Hepatocyte (in vitro differentiated cells): ENCODE data around the gene ERBB4.

Experiments used
- EZH2 ChIP-seq: fragments of 200-600 bp; sonication (generic); IDR thresholded peaks from 2 replicates; pipeline ENCODE4 v1.6.1; 2016; ENCODE audit warnings: antibody characterized with exemption, mild to moderate bottlenecking, borderline replicate concordance
- TF ChIP-seq, protein P1 (sequence below): fragments of 200-600 bp; sonication (generic); IDR thresholded peaks from 2 replicates; pipeline ENCODE4 v1.5.1; 2016; ENCODE audit warnings: antibody characterized with exemption, mild to moderate bottlenecking; ENCODE audit not compliant: poor library complexity

DNA sequence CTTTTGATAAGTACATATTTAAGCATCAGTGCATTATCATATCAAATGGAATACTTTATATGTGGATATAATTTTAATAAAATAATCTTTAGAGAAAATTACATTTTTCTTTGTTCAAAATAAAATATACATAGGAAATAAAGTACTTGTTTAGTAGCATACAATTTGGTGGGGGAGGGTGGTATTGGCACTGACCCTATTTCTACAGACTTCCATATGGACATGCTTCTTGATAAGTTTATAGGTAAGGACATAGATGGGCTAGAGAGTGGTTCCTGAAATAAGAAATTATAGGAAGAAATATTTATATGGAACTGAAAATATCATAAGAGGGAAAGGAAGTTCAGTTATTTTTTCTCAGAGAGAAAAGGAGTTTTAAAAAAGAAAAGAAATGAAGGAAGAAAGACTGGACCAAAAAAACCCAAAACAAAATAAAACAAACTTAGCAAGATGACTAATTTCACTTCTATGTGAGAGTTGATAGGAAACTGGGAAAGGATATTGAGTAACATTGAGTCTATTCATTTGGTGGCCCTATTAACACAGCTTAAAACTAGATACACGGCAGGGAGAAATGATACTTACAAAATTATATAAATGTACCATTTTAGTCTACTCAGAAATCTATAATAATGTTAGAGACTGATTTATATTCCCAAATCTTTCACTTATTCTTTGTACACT lies 505.9 kb downstream of the ERBB4 start:
- TF ChIP-seq, protein P1, sequence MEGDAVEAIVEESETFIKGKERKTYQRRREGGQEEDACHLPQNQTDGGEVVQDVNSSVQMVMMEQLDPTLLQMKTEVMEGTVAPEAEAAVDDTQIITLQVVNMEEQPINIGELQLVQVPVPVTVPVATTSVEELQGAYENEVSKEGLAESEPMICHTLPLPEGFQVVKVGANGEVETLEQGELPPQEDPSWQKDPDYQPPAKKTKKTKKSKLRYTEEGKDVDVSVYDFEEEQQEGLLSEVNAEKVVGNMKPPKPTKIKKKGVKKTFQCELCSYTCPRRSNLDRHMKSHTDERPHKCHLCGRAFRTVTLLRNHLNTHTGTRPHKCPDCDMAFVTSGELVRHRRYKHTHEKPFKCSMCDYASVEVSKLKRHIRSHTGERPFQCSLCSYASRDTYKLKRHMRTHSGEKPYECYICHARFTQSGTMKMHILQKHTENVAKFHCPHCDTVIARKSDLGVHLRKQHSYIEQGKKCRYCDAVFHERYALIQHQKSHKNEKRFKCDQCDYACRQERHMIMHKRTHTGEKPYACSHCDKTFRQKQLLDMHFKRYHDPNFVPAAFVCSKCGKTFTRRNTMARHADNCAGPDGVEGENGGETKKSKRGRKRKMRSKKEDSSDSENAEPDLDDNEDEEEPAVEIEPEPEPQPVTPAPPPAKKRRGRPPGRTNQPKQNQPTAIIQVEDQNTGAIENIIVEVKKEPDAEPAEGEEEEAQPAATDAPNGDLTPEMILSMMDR: no peak
- TF ChIP-seq EZH2: no peak
